Muscle of leg (tissue), 11 donors: ENCODE data around the gene COL10A1. TPM values are rescaled to one million over a fixed set of nuclear protein-coding genes. Genes with fewer than 3 reads are reported as not detected.
A peak's percentile ranks its signal among the peaks of the same experiment; 100 is the strongest.

ENCODE experiments used
- DNase-seq: peaks from one replicate; pipeline ENCODE4 v3.0.0; 2013
- H3K27ac ChIP-seq: one replicate; pipeline ENCODE4 v1.5.1; 2013; ENCODE audit warnings: mild to moderate bottlenecking, low read length, control low read depth
- H3K27me3 ChIP-seq: one replicate; pipeline ENCODE4 v1.6.1; 2013; ENCODE audit warnings: low read length; ENCODE audit not compliant: control insufficient read depth, insufficient read depth
- H3K36me3 ChIP-seq: one replicate; pipeline ENCODE4 v1.6.1; 2013; ENCODE audit warnings: low read length; ENCODE audit not compliant: control insufficient read depth, insufficient read depth
- H3K4me1 ChIP-seq: one replicate; pipeline ENCODE4 v1.6.1; 2013; ENCODE audit warnings: low read length; ENCODE audit not compliant: control insufficient read depth, insufficient read depth
- H3K4me3 ChIP-seq: one replicate; pipeline ENCODE4 v1.5.1; 2013; ENCODE audit warnings: low read length, control low read depth
- H3K9me3 ChIP-seq: replicated peaks from 2 replicates; pipeline ENCODE4 v1.6.1; 2013; ENCODE audit warnings: low read depth, low read length; ENCODE audit not compliant: control insufficient read depth
- WGBS: methylation state at CpG from one replicate; pipeline ENCODE4 v1.1.5; 2013; ENCODE audit warnings: missing lambda C conversion rate; ENCODE audit not compliant: insufficient coverage; 5-methylcytosine and 5-hydroxymethylcytosine counted together
- polyA plus RNA-seq, 8 donors: library from polyadenylated mRNA; unstranded; fragments of 120-200 nt; gene quantifications; one replicate each; pipeline versions ENCODE4 v1.2.1 to v1.2.3, GENCODE V29; 2013; ENCODE audit warnings: inconsistent platforms in 1 of 8, low replicate concordance in 1 of 8; ENCODE audit not compliant: insufficient read length in 8 of 8, insufficient read depth in 1 of 8
- total RNA-seq: library from RNA; stranded (reverse); fragments of 120-200 nt; gene quantifications from one replicate; pipeline ENCODE4 v1.2.4, GENCODE V29; 2013

Gene COL10A1
- total and polyA plus RNA-seq, 9 donors: 0.16 to 1.9 (median 0.33) TPM

DNA sequence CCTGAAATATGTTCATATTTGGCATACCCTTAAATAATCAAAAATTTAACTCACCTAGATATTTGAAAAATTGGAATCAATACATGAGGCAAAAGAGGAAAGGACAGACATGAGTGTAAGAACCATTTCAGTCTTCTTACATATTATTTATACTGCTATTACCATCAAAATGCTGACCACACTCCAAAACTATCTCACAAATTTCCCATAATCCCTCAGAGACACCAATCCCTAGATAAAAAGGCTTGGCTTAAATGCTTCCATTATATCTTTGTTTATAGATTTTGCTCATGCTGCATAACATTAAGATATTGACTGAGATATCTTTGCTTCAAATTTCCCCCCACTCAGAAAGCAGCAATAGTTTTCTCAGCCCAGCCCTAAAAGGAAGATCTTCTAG, 37.0 kb downstream of the COL10A1 start:
- Histone ChIP-seq H3K27ac (no peak overlapping the region), H3K4me3 (no peak overlapping the region), H3K36me3 (no peaks in the 10 kb centered on the region), H3K9me3 (no peaks in the 10 kb centered on the region), H3K27me3 (no peaks in the 10 kb centered on the region), H3K4me1 (no peaks in the 10 kb centered on the region)
- no peak for DNase-seq

DNA sequence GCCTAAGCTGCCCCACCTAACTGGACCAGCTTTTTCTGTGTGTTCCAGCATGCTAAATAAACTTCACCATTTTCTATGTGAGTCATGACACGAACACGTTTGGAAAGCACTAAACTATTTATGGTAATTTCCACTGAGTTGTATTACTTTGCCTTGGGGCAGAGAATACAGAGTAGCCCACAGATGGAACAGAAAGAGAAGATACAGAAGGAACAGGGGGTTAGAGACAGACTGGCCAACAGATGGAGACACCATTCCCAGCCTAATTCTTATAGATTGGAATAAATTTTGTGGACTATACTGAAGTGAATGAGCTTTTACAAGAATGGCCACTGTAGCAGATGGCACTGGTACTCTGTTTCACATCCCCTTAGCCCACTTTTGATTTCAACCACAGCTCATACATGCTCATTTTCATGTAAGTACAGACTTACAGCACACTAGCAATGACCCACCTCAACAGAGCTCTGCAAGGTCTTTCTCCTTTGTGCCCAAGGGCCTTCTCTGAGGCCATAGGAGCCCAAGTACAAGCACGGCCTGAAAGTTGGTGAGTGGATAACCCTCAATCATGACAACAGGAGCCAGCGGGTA, 38.4 kb downstream of the COL10A1 start:
- H3K4me3 ChIP-seq: no peak overlapping the region

DNA sequence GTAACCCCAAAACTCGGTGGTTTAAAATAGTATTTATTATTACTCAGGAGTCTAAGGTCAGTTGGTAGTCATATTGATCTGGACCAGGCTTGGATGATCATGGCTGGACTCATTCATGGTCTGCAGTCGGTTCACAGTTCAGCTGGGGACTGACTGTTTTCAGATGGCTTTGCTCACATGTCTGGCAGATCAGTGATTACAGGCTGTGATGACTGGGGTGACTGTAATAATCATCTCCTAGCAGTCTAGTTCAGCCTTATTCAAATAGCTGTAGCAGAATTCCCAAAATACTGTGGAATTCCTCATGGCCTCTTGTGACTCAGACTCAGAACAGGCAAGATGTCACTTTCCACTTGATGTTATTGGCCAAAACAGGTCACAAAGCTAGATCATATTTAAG, 41.6 kb downstream of the COL10A1 start:
- WGBS: 67% methylated on average over 1 of the region's 2 CpGs
- no peaks in the 10 kb centered on the region for H3K27me3 ChIP-seq
- H3K9me3 ChIP-seq: no peaks in the 10 kb centered on the region
- no peaks in the 10 kb centered on the region for H3K36me3 ChIP-seq
- DNase-seq: no peak
- no peak overlapping the region for H3K4me3 ChIP-seq
- no peak overlapping the region for H3K27ac ChIP-seq
- no peaks in the 10 kb centered on the region for H3K4me1 ChIP-seq

More for the DNA sequence above, 38.4 kb downstream of the COL10A1 start:
- H3K27me3 ChIP-seq: no peaks in the 10 kb centered on the region
- 100% methylated on average over 2 of the region's 4 CpGs for WGBS
- H3K27ac ChIP-seq: no peak overlapping the region
- no peaks in the 10 kb centered on the region for H3K4me1 ChIP-seq
- H3K9me3 ChIP-seq: no peaks in the 10 kb centered on the region
- H3K36me3 ChIP-seq: no peaks in the 10 kb centered on the region
- no peak for DNase-seq

DNA sequence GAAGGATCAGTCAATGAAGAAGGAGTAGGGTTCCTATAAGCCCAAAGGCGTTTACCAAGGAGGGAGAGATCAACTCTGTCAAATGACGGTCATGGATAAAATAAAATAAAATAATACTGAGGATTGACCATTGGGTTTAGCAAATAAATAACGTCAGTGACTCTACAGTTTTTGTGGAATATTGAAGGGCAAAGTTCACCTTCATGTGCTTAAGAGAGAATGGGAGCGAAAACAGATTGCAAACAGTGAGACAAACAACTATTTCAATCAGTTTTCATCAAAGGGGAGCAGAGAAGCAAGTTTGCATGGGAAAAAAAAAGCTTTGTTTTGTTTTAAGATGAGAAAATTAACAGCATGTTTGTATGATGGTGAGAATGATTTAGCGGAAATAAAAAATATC, 42.9 kb downstream of the COL10A1 start:
- no peaks in the 10 kb centered on the region for H3K36me3 ChIP-seq
- H3K27me3 ChIP-seq: no peaks in the 10 kb centered on the region
- no CpG with 5 or more reads among the region's 5 CpGs for WGBS
- H3K4me1 ChIP-seq: no peaks in the 10 kb centered on the region
- no peak overlapping the region for H3K27ac ChIP-seq
- H3K4me3 ChIP-seq: no peak overlapping the region
- no peak for DNase-seq
- no peaks in the 10 kb centered on the region for H3K9me3 ChIP-seq

GRCh38 chr6:116078945-116079344, 47.0 kb downstream of the COL10A1 start:
- WGBS: no CpG with 5 or more reads among the region's 3 CpGs
- H3K36me3 ChIP-seq: no peaks in the 10 kb centered on the region
- DNase-seq: no peak

DNA sequence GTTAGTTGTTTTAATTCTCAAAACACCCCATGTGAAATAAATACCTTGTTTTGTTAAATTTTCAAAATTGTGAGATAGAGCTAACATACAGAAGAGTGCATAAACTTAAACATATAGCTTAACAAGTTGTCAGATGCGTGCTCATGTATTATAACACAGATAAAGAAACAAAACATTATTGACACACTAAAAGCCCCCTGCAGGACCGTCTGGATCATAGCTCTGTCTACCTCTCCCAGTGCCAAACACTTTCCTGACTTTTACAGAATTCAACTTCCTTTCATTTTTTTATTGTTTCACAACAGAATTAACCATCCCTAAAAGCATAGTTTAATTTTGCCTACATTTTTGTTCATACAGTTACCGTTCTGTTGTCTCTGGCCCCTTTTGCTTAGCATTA, 47.4 kb downstream of the COL10A1 start:
- WGBS: 40% methylated on average over 2 of the region's 3 CpGs
- Histone ChIP-seq H3K27ac (no peak overlapping the region), H3K36me3 (no peaks in the 10 kb centered on the region), H3K4me3 (no peak overlapping the region), H3K27me3 (no peaks in the 10 kb centered on the region), H3K9me3 (no peaks in the 10 kb centered on the region), H3K4me1 (no peaks in the 10 kb centered on the region)
- no peak for DNase-seq

More at GRCh38 chr6:116078945-116079344, 47.0 kb downstream of the COL10A1 start:
- Histone ChIP-seq H3K27ac (no peak overlapping the region), H3K4me1 (no peaks in the 10 kb centered on the region), H3K27me3 (no peaks in the 10 kb centered on the region), H3K4me3 (no peak overlapping the region), H3K9me3 (no peaks in the 10 kb centered on the region)

GRCh38 chr6:116074732-116075390, 51.1 kb downstream of the COL10A1 start:
- no CpG with 5 or more reads among the region's 2 CpGs for whole genome bisulfite sequencing
- Histone ChIP-seq H3K9me3 (no peaks in the 10 kb centered on the region), H3K27ac (no peak overlapping the region), H3K36me3 (no peaks in the 10 kb centered on the region), H3K27me3 (no peaks in the 10 kb centered on the region), H3K4me1 (no peaks in the 10 kb centered on the region), H3K4me3 (no peak overlapping the region)
- no peak for DNase-seq

- no CpG with 5 or more reads among the region's 2 CpGs for WGBS
- H3K27ac ChIP-seq: no peak overlapping the region
- no peaks in the 10 kb centered on the region for H3K9me3 ChIP-seq
- no peak overlapping the region for H3K4me3 ChIP-seq
- no peaks in the 10 kb centered on the region for H3K36me3 ChIP-seq
- no peaks in the 10 kb centered on the region for H3K4me1 ChIP-seq
- no peak for DNase-seq
- H3K27me3 ChIP-seq: no peaks in the 10 kb centered on the region
These were observed 52.0 kb downstream of the COL10A1 start for GRCh38 chr6:116073765-116074440.

DNA sequence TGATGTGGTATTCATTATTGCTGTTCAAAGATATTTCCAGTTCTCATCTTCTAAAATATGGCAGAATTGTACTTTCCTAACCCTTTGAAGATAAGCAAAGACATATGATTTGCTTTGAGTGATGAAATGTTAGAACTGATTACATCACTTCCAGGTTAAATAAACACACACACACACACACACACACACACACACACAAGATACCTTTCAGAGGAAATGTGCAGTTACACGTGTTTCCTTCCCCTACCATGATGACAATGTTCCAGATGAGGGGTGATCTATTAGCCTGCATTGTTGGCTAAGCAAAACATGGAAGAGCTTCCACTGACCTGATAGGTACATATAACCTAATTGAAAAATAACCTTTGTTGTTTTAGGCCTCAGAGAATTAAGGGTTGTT, 53.6 kb downstream of the COL10A1 start:
- no peaks in the 10 kb centered on the region for H3K36me3 ChIP-seq

DNA sequence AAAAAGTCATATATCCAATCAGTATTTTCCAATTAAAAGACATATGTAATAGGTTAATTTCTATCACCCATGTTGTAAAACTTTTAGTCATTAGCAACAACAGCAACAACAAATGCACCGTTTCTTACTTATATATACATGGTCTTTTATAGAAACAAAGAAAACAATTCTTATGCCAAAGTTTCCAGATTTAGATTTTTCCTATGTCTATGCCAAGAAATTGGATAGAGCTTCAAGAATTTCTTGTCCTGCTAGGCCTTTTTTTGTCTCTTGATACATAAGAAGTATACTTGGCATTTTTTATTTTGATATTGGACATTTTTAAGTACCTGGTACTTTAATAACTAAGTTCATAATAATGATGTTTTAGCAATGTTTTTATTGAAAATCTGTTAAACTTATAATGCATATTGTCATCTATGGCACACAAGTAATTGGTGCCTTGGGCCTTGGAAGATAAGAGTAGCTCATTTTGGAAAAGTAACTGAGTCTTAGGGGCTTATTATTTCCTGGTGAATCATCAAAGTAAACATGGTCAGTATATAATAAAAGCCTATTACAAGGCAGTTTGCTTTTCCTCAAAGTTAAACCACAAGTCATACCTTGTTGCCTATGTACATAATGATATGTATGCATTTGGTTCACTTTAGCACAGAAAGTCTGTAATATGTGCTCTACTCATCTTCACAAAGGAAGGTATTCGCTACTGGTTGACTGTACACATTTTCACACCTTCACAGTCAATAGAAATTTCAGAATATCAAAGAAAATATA, 55.1 kb downstream of the COL10A1 start:
- H3K36me3 ChIP-seq: no peaks in the 10 kb centered on the region
- no peak overlapping the region for H3K4me3 ChIP-seq
- DNase-seq: peak; percentile 83
- no peak overlapping the region for H3K27ac ChIP-seq
- 100% methylated on average over 1 of the region's 2 CpGs for WGBS
- no peaks in the 10 kb centered on the region for H3K4me1 ChIP-seq
- no peaks in the 10 kb centered on the region for H3K27me3 ChIP-seq
- no peaks in the 10 kb centered on the region for H3K9me3 ChIP-seq

More for the DNA sequence above, 53.6 kb downstream of the COL10A1 start:
- Histone ChIP-seq H3K27me3 (no peaks in the 10 kb centered on the region), H3K9me3 (no peaks in the 10 kb centered on the region), H3K27ac (no peak overlapping the region), H3K4me3 (no peak overlapping the region), H3K4me1 (no peaks in the 10 kb centered on the region)
- no CpG with 5 or more reads among the region's 1 CpG for WGBS
- no peak for DNase-seq
